Suppressor macrophage treated with lipopolysaccharide for 4 hours (primary cell): ENCODE results near the gene CASTOR2.
"Not testable (repeated sequence)": the region's sequence is repeated elsewhere in the genome, so short reads cannot be mapped to it uniquely, and the experiment has no call there.

Source experiments
- DNase-seq: peaks from one replicate; pipeline ENCODE4 v3.0.0-alpha.2; 2020

CASTOR2 gene

DNA sequence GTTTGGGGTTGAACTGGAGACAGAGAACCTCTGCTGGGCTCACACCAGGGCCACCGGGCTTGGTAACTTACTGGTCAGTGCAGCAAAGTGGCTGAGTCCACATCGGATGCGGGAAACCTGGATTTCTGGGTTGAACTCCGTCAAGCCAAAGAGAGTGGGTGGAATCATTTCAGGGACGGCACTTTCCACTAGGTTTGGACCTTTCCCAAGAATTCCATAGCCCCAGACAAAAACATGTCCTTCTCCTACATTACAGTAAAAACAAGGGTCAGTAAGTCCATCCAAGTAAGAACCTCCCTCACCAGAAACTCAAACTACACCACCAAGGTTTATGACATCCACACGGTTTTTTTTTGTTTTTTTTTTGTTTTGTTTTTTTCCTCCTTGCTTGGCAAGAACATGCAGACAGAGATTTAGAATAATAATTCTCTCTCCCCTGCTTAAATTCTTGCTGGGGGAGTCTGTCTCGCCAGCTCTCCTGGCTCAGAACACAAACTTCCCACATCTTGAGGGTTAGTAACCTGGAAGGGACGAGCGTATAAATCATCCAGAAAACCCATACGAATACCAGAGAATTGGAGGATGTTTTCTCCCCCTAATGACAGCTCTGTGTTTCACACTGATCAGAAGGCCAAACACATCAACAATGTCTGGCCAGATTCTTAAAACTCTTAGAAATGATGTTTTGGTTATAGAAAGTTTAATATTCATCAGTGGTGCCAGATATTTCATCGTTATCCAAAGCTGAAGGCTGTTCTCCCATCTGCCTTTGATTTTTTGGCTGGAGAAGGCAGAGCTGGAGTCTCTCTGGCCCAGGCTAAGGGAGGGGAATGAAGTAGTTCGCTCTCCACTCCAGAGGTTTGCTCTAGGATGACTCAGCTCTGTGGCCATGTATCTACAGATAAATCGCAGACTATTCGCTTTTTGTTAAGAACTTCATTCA, 91.6 kb downstream of the CASTOR2 start:
- DNase-seq: no peak

GRCh38 chr7:75058406-75058805, 93.9 kb downstream of the CASTOR2 start:
- no peak for DNase-seq

GRCh38 chr7:75064291-75064690, 99.8 kb downstream of the CASTOR2 start:
- DNase-seq: no peak

- DNase-seq: no peak
These were observed 100.3 kb downstream of the CASTOR2 start for GRCh38 chr7:75064801-75065200.

GRCh38 chr7:75066521-75066920, 102.0 kb downstream of the CASTOR2 start:
- no peak for DNase-seq

DNA sequence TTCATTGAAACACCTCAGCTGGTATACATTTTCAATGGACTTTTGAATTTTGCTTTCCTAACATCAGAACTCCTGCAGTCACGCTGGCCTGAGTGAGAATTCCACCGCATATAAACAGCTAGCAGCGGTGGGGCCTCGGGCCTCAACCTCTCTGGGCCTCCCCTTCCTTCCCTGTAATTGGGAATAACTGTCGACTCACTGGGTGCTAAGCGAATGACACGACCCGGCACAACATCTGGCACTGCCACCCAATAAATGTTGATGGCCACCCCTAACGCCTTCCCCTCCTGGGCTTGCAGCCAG, 108.4 kb downstream of the CASTOR2 start:
- DNase-seq: no peak

- DNase-seq: not testable (repeated sequence)
These were observed 109.7 kb downstream of the CASTOR2 start for GRCh38 chr7:75074262-75074641.
